ENCODE results near the gene CSKMT. TPM values are rescaled to one million over a fixed set of nuclear protein-coding genes. Genes with fewer than 3 reads are reported as not detected.

The CSKMT gene
- total RNA-seq, 6 experiments from 2014 or later: 0.74 to 4.1 (median 2.6) TPM

GRCh38 chr11:62652161-62653006, 12.7 kb upstream of the CSKMT start:
- Histone ChIP-seq H3K9me3 (no peaks in the 10 kb centered on the region), H3K27me3 (no peaks in the 10 kb centered on the region), H3K27ac (peak overlapping the region; percentile 84 to 91 (median 89)), H3K36me3 (peaks cover 0 to 13% (median 5%) of the 10 kb centered on the region in 4 donors), H3K4me1 (peaks cover 0 to 17% (median 2%) of the 10 kb centered on the region in 4 donors), H3K4me3 (peak overlapping the region; percentile 77 to 99 (median 89))
- TF ChIP-seq CTCF (IDR thresholded peaks at IDR 0.05) (no peak), POLR2A (IDR thresholded peaks at IDR 0.05) (no peak)
- DNase-seq (peak in 1 of 3 donors; percentile 27), ATAC-seq (no peak)
- WGBS (ENCODE audit: insufficient coverage, low coverage, low lambda C conversion rate, missing lambda C conversion rate): 35% methylated on average over 15 of the region's 16 CpGs
- intact Hi-C loops (cut with DNase I): no loop called here

DNA sequence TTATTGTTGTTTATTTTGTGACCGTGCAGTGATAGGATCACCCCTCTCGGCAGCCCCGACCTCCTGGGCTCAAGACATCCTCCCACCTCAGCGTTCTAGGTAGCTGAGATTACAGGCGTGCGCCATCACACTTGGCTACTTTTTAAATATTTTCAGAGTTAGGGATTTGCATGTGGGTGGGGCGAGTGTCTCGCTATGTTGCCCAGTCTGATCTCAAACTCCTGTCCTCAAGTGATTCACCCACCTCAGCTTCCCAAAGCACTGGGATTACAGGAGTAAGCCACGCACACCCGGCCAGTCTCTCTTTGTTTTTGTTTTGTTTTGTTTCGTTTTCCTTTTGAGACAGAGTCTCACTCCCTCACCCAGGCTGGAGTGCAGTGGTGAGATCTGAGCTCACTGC, 10.8 kb upstream of the CSKMT start:
- no peak overlapping the region for H3K4me3 ChIP-seq
- intact Hi-C loops (cut with DNase I): no loop called here
- ATAC-seq: no peak
- no peak for DNase-seq
- H3K27ac ChIP-seq: no peak overlapping the region
- H3K36me3 ChIP-seq: peaks cover 0 to 6% (median 4%) of the 10 kb centered on the region in 4 donors
- H3K9me3 ChIP-seq: no peaks in the 10 kb centered on the region
- no peaks in the 10 kb centered on the region for H3K27me3 ChIP-seq
- 57% methylated on average over 4 of the region's 11 CpGs for WGBS (ENCODE audit: insufficient coverage, low coverage, low lambda C conversion rate, missing lambda C conversion rate)
- TF ChIP-seq CTCF (IDR thresholded peaks at IDR 0.05) (no peak), POLR2A (IDR thresholded peaks at IDR 0.05) (no peak)
- H3K4me1 ChIP-seq: peaks cover 0 to 13% (median 0%) of the 10 kb centered on the region in 4 donors

DNA sequence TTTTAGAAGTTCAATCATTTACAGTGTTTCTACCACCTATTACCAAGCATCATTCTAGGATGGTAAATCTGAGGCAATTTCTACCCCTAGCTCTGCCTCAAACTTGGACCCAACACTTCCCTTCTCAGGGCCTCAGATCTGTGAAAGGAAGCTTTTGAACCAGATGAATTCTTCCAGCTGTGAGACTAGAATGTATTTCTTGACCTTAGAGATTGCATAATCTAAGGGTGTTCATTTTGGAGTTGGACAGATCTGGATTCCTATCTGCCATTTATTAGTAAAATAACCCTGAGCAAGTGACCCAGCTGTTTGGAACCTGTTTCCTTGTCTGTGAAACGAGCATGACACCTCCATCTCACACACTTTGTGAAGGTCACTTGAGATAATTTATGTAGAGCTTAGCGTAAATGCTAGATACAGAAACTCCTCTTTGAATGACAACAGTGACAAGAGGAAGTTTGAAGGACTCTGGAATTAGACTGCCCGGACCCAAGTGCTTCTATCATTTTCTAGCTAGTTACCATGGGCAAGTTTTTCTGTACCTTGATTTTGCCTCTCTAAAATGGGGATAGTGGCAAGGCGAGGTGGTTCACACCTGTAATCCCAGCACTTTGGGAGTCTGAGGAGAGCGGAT, 8.2 kb upstream of the CSKMT start:
- whole genome bisulfite sequencing (ENCODE audit: insufficient coverage, low coverage, low lambda C conversion rate, missing lambda C conversion rate): 53% methylated on average over 5 of the region's 5 CpGs
- no peaks in the 10 kb centered on the region for H3K27me3 ChIP-seq
- no peak for TF ChIP-seq POLR2A (IDR thresholded peaks at IDR 0.05)
- no peak for TF ChIP-seq CTCF (IDR thresholded peaks at IDR 0.05)

DNA sequence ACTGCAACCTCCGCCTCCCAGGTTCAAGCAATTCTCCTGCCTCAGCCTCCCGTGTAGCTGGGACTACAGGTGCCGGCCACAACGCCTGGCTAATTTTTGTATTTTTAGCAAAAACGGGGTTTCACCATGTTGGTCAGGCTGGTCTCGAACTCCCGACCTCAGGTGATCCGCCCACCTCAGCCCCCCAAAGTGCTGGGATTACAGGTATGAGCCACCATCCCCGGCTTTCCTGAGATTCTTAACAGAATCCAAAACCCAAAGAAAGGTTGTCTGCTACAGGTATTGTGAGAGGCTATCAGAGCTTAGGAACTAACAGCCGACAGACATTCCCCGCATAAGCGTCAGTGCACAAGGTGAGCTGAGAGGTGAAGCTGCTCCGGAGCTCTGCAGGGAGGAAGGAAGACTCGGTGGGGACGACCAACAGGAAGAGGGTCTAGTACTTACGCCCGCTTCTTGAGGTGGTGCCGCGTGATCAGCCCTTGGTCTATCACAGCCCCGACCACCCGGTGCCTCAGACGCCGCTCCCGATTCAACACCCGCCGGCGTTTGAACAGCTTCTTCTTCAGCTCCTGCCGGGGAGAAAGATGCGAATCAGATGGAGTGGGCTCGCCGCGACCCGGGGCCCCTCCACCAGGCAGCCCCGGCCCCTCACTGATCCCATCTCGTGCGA, 572 bp upstream of the CSKMT start:
- Histone ChIP-seq H3K36me3 (peaks cover 0 to 15% (median 2%) of the 10 kb centered on the region in 4 donors), H3K27ac (peak overlapping the region; percentile 66 to 81 (median 72)), H3K27me3 (no peaks in the 10 kb centered on the region), H3K9me3 (no peaks in the 10 kb centered on the region), H3K4me3 (peak overlapping the region; percentile 70 to 89 (median 75)), H3K4me1 (peaks cover 0 to 35% (median 10%) of the 10 kb centered on the region in 4 donors)
- no peak for TF ChIP-seq POLR2A (IDR thresholded peaks at IDR 0.05)
- no peak for TF ChIP-seq CTCF (IDR thresholded peaks at IDR 0.05)
- ATAC-seq (peak; percentile 35 to 51 (median 38)), DNase-seq (no peak)
- intact Hi-C loops (cut with DNase I): no loop called here
- WGBS (ENCODE audit: insufficient coverage, low coverage, low lambda C conversion rate, missing lambda C conversion rate): 7% methylated on average over 16 of the region's 36 CpGs

More for the DNA sequence above, 8.2 kb upstream of the CSKMT start:
- intact Hi-C loops (cut with DNase I): no loop called here
- ATAC-seq (no peak), DNase-seq (no peak)
- Histone ChIP-seq H3K27ac (no peak overlapping the region), H3K36me3 (peaks cover 0 to 4% (median under 1%) of the 10 kb centered on the region in 4 donors), H3K4me1 (peaks cover 0 to 8% (median 0%) of the 10 kb centered on the region in 4 donors), H3K4me3 (no peak overlapping the region), H3K9me3 (no peaks in the 10 kb centered on the region)

All from right lobe of liver (tissue), 6 donors.